Measurements from ENCODE around the gene CMKLR1.

Gene CMKLR1

GRCh38 chr12:108267450-108267849 lies 71.7 kb downstream of the CMKLR1 start:
- DNase-seq (ENCODE audit: low read depth in 2 of 2) = no peak

GRCh38 chr12:108266131-108266530 lies 73.0 kb downstream of the CMKLR1 start:
- DNase-seq (ENCODE audit: low read depth in 2 of 2) = no peak

GRCh38 chr12:108265505-108265904 lies 73.6 kb downstream of the CMKLR1 start:
- no peak for DNase-seq (ENCODE audit: low read depth in 2 of 2)

GRCh38 chr12:108260969-108261368 lies 78.1 kb downstream of the CMKLR1 start:
- DNase-seq (ENCODE audit: low read depth in 2 of 2) = no peak

- DNase-seq (ENCODE audit: low read depth in 2 of 2) = no peak
Observed at GRCh38 chr12:108260039-108260438, 79.1 kb downstream of the CMKLR1 start.

GRCh38 chr12:108257610-108258106 lies 81.5 kb downstream of the CMKLR1 start:
- no peak for DNase-seq (ENCODE audit: low read depth in 2 of 2)

GRCh38 chr12:108257004-108257403 lies 82.1 kb downstream of the CMKLR1 start:
- no peak for DNase-seq (ENCODE audit: low read depth in 2 of 2)

GRCh38 chr12:108255252-108255602 lies 83.9 kb downstream of the CMKLR1 start:
- DNase-seq (ENCODE audit: low read depth in 2 of 2) = no peak

GRCh38 chr12:108254517-108255251 lies 84.4 kb downstream of the CMKLR1 start:
- no peak for DNase-seq (ENCODE audit: low read depth in 2 of 2)

GRCh38 chr12:108254030-108254429 lies 85.1 kb downstream of the CMKLR1 start:
- DNase-seq (ENCODE audit: low read depth in 2 of 2) = no peak

GRCh38 chr12:108253540-108253939 lies 85.6 kb downstream of the CMKLR1 start:
- DNase-seq (ENCODE audit: low read depth in 2 of 2) = no peak

GRCh38 chr12:108252523-108252922 lies 86.6 kb downstream of the CMKLR1 start:
- DNase-seq (ENCODE audit: low read depth in 2 of 2) = no peak

GRCh38 chr12:108248011-108248410 lies 91.1 kb downstream of the CMKLR1 start:
- DNase-seq (ENCODE audit: low read depth in 2 of 2) = no peak

GRCh38 chr12:108247130-108247529 lies 92.0 kb downstream of the CMKLR1 start:
- no peak for DNase-seq (ENCODE audit: low read depth in 2 of 2)

GRCh38 chr12:108241986-108242703 lies 97.0 kb downstream of the CMKLR1 start:
- DNase-seq (ENCODE audit: low read depth in 2 of 2) = no peak

GRCh38 chr12:108240928-108241327 lies 98.2 kb downstream of the CMKLR1 start:
- no peak for DNase-seq (ENCODE audit: low read depth in 2 of 2)

- DNase-seq (ENCODE audit: low read depth in 2 of 2) = no peak
Observed at GRCh38 chr12:108240027-108240785, 98.9 kb downstream of the CMKLR1 start.

GRCh38 chr12:108239378-108239777 lies 99.7 kb downstream of the CMKLR1 start:
- no peak for DNase-seq (ENCODE audit: low read depth in 2 of 2)

- DNase-seq (ENCODE audit: low read depth in 2 of 2) = no peak
Observed at GRCh38 chr12:108238474-108238873, 100.6 kb downstream of the CMKLR1 start.
